Activated CD8-positive, alpha-beta T cell treated with anti-CD3 and anti-CD28 coated beads for 36 hours (primary cell): ENCODE measurements around the gene PAGR1. TPM values are rescaled to one million over a fixed set of nuclear protein-coding genes. Genes with fewer than 3 reads are reported as not detected.
"Not testable (repeated sequence)": the region's sequence is repeated elsewhere in the genome, so short reads cannot be mapped to it uniquely, and the experiment has no call there.

Source experiments
- ATAC-seq: fragments of 200-7000 bp; cut with Tn5 transposase; one replicate; pipeline ENCODE4 v1.10.0; 2021; ENCODE audit warnings: mild to moderate bottlenecking, moderate library complexity
- CTCF ChIA-PET: fragments of 350-600 bp; sonication (Branson Sonifier 250); formaldehyde crosslinking; loops from one replicate; lab custom pipeline; 2021; ENCODE audit warnings: antibody characterized with exemption; lab: Charles Lee
- POLR2A ChIA-PET: fragments of 350-600 bp; sonication (Branson Sonifier 250); formaldehyde crosslinking; loops from one replicate; lab custom pipeline; 2021; ENCODE audit warnings: antibody characterized with exemption; lab: Charles Lee
- DNase-seq: peaks from one replicate; pipeline ENCODE4 v3.0.0-alpha.2; 2020
- H3K27ac Mint-ChIP-seq: one replicate; pipeline ENCODE4 v1.8.0; 2021; ENCODE audit warnings: mild to moderate bottlenecking, mixed read lengths
- H3K27me3 Mint-ChIP-seq: one replicate; pipeline ENCODE4 v1.8.0; 2021; ENCODE audit warnings: mixed read lengths
- H3K36me3 Mint-ChIP-seq: one replicate; pipeline ENCODE4 v1.8.0; 2021; ENCODE audit warnings: low read depth, mixed read lengths
- H3K4me1 Mint-ChIP-seq: one replicate; pipeline ENCODE4 v1.8.0; 2021; ENCODE audit warnings: low read depth, mixed read lengths
- H3K4me3 Mint-ChIP-seq: one replicate; pipeline ENCODE4 v1.8.0; 2021; ENCODE audit warnings: mild to moderate bottlenecking, moderate library complexity, mixed read lengths
- H3K9me3 Mint-ChIP-seq: one replicate; pipeline ENCODE4 v1.8.0; 2021; ENCODE audit warnings: mixed read lengths
- CTCF ChIP-seq: fragments of 200-600 bp; IDR thresholded peaks from one replicate; pipeline ENCODE4 v1.8.0; 2022; ENCODE audit warnings: antibody characterized with exemption, mild to moderate bottlenecking
- intact Hi-C: fragments of 100-400 bp; cut with micrococcal nuclease; formaldehyde crosslinking; loops from one replicate; pipeline ENCODE4 v1.10.0; 2022
- total RNA-seq, 2 experiments: library from RNA; stranded (reverse); gene quantifications; one replicate each; pipeline ENCODE4 v1.2.3, GENCODE V29; 2021

The PAGR1 gene
- total RNA-seq, 2 experiments from 2014 or later, result 26.8 to 29.0 TPM

DNA sequence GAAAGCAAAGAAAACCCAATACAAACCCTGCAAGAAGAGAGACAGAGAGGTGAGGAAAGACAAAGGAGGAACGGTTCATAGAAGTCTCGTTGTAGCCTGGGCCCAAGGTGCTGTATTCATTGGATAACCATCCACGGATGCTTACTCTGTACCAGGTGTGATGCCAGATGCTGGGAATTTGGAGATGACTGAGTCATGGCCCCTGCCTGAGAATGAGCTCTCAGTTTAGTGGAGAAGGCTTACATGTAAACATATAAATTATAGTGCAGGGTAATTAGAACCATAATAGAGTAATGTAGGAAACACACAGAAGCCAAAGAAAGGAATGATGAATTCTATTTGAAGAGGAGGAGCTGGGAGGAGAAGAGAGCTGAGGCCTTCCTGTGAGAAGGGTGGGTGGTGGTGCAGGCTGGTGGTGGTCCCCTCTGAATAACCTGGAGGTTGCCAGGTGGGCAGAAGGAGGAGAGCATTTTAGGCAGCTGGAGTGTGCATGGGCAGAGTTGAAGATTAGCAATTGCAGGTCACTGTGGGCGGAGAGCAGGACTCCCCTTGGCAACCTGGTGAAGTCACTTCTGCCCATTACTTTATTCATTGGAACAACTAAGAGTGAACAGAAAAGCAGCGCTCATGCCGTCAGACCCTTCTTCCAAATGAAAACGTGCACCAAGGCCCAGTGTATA lies 45.6 kb upstream of the PAGR1 start:
- Mint-ChIP-seq H3K9me3 (no peaks in the 10 kb centered on the region), H3K27ac (no peak overlapping the region), H3K27me3 (no peaks in the 10 kb centered on the region), H3K4me3 (no peak overlapping the region), H3K36me3 (no peaks in the 10 kb centered on the region), H3K4me1 (peaks cover 12% of the 10 kb centered on the region)
- ChIA-PET CTCF (interaction anchor here (0.8 to 1.4 kb wide), 3 partner anchors 11 to 78 kb away, joined by 3 to 5 read pairs (median 3); no protein-coding TSS in a partner anchor), POLR2A (interaction anchor here (1.4 kb wide), 1 partner anchor 24 kb away, joined by 3 read pairs; no protein-coding TSS in a partner anchor)
- DNase-seq (no peak), ATAC-seq (no peak)
- intact Hi-C loops, result no loop called here
- TF ChIP-seq CTCF, result no peak

DNA sequence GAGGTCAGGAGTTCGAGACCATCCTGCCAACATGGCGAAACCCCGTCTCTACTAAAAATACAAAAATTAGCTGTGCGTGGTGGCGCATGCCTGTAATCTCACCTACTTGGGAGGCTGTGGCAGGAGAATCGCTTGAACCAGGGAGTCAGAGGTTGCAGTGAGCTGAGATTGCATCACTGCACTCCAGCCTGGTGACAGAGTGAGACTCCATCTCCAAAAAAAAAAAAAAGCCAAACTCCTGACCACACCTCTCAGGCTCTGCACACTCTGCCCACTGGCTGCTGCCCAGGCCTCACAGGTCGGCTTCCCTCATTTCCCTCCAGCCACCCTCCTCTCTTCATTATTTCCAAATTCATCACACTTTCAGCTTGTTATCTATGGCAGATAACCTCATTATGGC lies 43.6 kb upstream of the PAGR1 start:
- DNase-seq, H3K36me3 Mint-ChIP-seq, intact Hi-C loops, ATAC-seq, H3K9me3 Mint-ChIP-seq, POLR2A ChIA-PET, H3K27ac Mint-ChIP-seq, H3K4me3 Mint-ChIP-seq, H3K27me3 Mint-ChIP-seq: not testable (repeated sequence)
- H3K4me1 Mint-ChIP-seq, result peaks cover 15% of the 10 kb centered on the region
- CTCF ChIA-PET, result interaction anchor here (1.4 to 2.8 kb wide), 2 partner anchors 12 to 81 kb away, joined by 3 to 10 read pairs; no protein-coding TSS in a partner anchor

- intact Hi-C loops, result no loop called here
- H3K36me3 Mint-ChIP-seq, result no peaks in the 10 kb centered on the region
- POLR2A ChIA-PET, result no interaction called here
- no peaks in the 10 kb centered on the region for H3K9me3 Mint-ChIP-seq
- H3K4me1 Mint-ChIP-seq, result peaks cover 15% of the 10 kb centered on the region
- no peak overlapping the region for H3K27ac Mint-ChIP-seq
- CTCF ChIA-PET, result interaction anchor here (1.4 to 2.8 kb wide), 2 partner anchors 10 to 74 kb away, joined by 4 to 10 read pairs; no protein-coding TSS in a partner anchor
- no peak overlapping the region for H3K4me3 Mint-ChIP-seq
- H3K27me3 Mint-ChIP-seq, result no peaks in the 10 kb centered on the region
- no peak for DNase-seq
- ATAC-seq, result no peak
- no peak for TF ChIP-seq CTCF
Measured at GRCh38 chr16:29774730-29775129, 41.2 kb upstream of the PAGR1 start.

DNA sequence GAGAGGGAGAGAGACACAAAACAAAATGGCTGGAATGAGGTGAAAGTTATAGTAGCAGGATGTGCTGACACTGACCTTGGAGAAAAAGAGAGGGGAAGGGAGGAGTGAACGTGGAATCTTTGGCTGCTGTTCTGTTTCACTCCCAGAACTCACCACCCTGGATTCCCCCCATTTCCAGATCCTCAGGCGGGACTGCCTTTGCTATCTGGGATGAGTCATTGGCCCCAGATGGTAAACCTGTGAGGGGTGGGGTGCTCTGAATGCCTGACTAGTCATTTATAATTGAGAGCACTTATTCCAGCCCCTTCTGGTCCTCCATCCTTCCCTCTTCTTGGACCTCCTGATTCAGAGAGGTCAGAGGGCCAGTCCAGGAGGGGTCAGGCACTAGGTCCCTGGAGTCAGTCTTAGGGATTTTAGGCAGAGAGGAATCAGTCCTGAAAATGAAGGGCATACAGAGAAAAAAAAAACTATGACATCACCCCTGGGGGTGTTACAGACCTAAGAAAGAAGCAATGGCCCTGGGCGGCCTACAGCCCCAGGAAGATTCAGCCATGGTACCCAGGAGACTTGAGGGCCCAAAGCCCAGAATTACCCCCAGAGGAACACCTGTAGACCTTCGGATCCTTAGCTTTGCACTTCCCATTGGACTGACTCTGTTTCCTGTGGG lies 40.1 kb upstream of the PAGR1 start:
- H3K9me3 Mint-ChIP-seq, result no peaks in the 10 kb centered on the region
- no peak overlapping the region for H3K4me3 Mint-ChIP-seq
- no peak for TF ChIP-seq CTCF
- no peaks in the 10 kb centered on the region for H3K36me3 Mint-ChIP-seq
- no peaks in the 10 kb centered on the region for H3K27me3 Mint-ChIP-seq
- intact Hi-C loops, result no loop called here
- DNase-seq, result no peak
- ChIA-PET CTCF (interaction anchor here (1.3 kb wide), 1 partner anchor 9 kb away, joined by 4 read pairs; no protein-coding TSS in a partner anchor), POLR2A (interaction anchor here (0.6 kb wide), 1 partner anchor 14 kb away, joined by 3 read pairs; the partner anchor contains the start of gene KIF22)
- no peak overlapping the region for H3K27ac Mint-ChIP-seq
- peak; percentile 30 for ATAC-seq
- peaks cover 14% of the 10 kb centered on the region for H3K4me1 Mint-ChIP-seq

- H3K9me3 Mint-ChIP-seq, result no peaks in the 10 kb centered on the region
- H3K27me3 Mint-ChIP-seq, result no peaks in the 10 kb centered on the region
- ATAC-seq (no peak), DNase-seq (no peak)
- no peaks in the 10 kb centered on the region for H3K36me3 Mint-ChIP-seq
- no peak within 1 kb of the TSS for H3K27ac Mint-ChIP-seq
- no peak for TF ChIP-seq CTCF
- intact Hi-C loops, result no loop called here
- ChIA-PET CTCF (interaction anchor here (1.0 to 1.5 kb wide), 5 partner anchors 10 to 77 kb away, joined by 3 to 4 read pairs (median 3); partner anchors contain the start of gene KIF22), POLR2A (no interaction called here)
- H3K4me3 Mint-ChIP-seq, result no peak within 1 kb of the TSS
- peaks cover 10% of the 10 kb centered on the region for H3K4me1 Mint-ChIP-seq
Measured at GRCh38 chr16:29777576-29778350, 38.2 kb upstream of the PAGR1 start, which contains the start of gene ZG16. Gene ZG16, plus strand, starts transcription at chr16:29778256. Its CDS starts 1,011 bp downstream, at chr16:29779267.
